Right lobe of liver (tissue), 4 donors: ENCODE measurements around the gene TMEM132D.

Experiments used
- POLR2A ChIP-seq: fragments of 450-650 bp; IDR thresholded peaks from one replicate; pipeline ENCODE4 v1.6.1; 2017; ENCODE audit warnings: antibody characterized with exemption, mild to moderate bottlenecking
- TF ChIP-seq, protein P1 (sequence below), 4 donors: fragments of 200-600 bp in 3 of 4; fragments of 450-650 bp in 1 of 4; IDR thresholded peaks; one replicate each; pipeline versions ENCODE4 v1.5.1 to v1.8.0; 2016 to 2022; ENCODE audit warnings: antibody characterized with exemption in 4 of 4, mild to moderate bottlenecking in 2 of 4
- donor health status: DM: no; HTN: no; CAD: no.
- donor health status: DM: no; HTN: no; CAD: no.
- donor health status: DM: no; HTN: yes; CAD: no.

GRCh38 chr12:129909051-129910020, 5.5 kb upstream of the TMEM132D start:
- TF ChIP-seq, protein P1, sequence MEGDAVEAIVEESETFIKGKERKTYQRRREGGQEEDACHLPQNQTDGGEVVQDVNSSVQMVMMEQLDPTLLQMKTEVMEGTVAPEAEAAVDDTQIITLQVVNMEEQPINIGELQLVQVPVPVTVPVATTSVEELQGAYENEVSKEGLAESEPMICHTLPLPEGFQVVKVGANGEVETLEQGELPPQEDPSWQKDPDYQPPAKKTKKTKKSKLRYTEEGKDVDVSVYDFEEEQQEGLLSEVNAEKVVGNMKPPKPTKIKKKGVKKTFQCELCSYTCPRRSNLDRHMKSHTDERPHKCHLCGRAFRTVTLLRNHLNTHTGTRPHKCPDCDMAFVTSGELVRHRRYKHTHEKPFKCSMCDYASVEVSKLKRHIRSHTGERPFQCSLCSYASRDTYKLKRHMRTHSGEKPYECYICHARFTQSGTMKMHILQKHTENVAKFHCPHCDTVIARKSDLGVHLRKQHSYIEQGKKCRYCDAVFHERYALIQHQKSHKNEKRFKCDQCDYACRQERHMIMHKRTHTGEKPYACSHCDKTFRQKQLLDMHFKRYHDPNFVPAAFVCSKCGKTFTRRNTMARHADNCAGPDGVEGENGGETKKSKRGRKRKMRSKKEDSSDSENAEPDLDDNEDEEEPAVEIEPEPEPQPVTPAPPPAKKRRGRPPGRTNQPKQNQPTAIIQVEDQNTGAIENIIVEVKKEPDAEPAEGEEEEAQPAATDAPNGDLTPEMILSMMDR (IDR thresholded peaks at IDR 0.05), result no peak
- TF ChIP-seq POLR2A, result no peak
